K562 (cell line): ENCODE measurements around the gene OSM. TPM values are rescaled to one million over a fixed set of nuclear protein-coding genes. Genes with fewer than 3 reads are reported as not detected.

Source experiments
- ATAC-seq: fragments of 200-7000 bp; cut with Tn5 transposase; 3 replicates; pipeline ENCODE4 v1.9.1; 2020; ENCODE audit warnings: moderate library complexity
- BruUV-seq: library from RNA; stranded (reverse); fragments of 400-500 nt; replicated peaks from 2 replicates; lab custom pipeline; 2021; lab: Mats Ljungman, UMichigan
- CTCF ChIA-PET: fragments of 300-600 bp; formaldehyde crosslinking; extraction: SDS; loops from one replicate; lab custom pipeline; 2021; ENCODE audit warnings: low intra/inter-chr PET ratio; lab: Yijun Ruan, JAX
- POLR2A ChIA-PET: fragments of 300-600, 350-650 bp; sonication (Branson Sonifier 250); formaldehyde crosslinking; extraction: SDS; loops from one replicate; lab custom pipeline; 2021; ENCODE audit warnings: antibody characterized with exemption, inconsistent platforms; lab: Yijun Ruan, JAX
- DNase-seq, 4 experiments: peaks; one replicate each; pipeline versions ENCODE4 v3.0.0 to v3.0.0-alpha.2; 2011 to 2018; ENCODE audit warnings: low spot score in 3 of 4, mixed read lengths in 3 of 4; ENCODE audit errors: extremely low read depth in 1 of 4
- FAIRE-seq: peaks from 2 replicates; lab custom pipeline; 2011; peaks lifted over from hg19 to GRCh38; lab: Jason Lieb, UNC
- H2AFZ ChIP-seq: 2 replicates; pipeline ENCODE4 v1.6.0; 2011; ENCODE audit warnings: low read depth, low read length, control low read depth, inconsistent platforms
- H3K27ac ChIP-seq: fragments of 200-600 bp; 3 replicates; pipeline ENCODE4 v1.8.0; 2011; ENCODE audit warnings: low read depth, mild to moderate bottlenecking, control low read depth, inconsistent platforms, low read length, moderate library complexity, mixed read lengths; ENCODE audit errors: extremely low read depth
- H3K27me3 ChIP-seq, 2 experiments: fragments of 300-600 bp in 1 of 2; 2 replicates in 1 of 2; 3 replicates in 1 of 2; pipeline versions ENCODE4 v1.6.0 to v1.8.0; 2011; ENCODE audit warnings: inconsistent platforms in 2 of 2, low read length in 2 of 2, mild to moderate bottlenecking in 1 of 2, mixed read lengths in 1 of 2, moderate library complexity in 1 of 2; ENCODE audit not compliant: control insufficient read depth in 2 of 2, insufficient read depth in 2 of 2
- H3K36me3 ChIP-seq: fragments of 300-600 bp; 3 replicates; pipeline ENCODE4 v1.8.0; 2011; ENCODE audit warnings: mild to moderate bottlenecking, low read length, inconsistent platforms; ENCODE audit not compliant: control insufficient read depth, insufficient read depth
- H3K4me1 ChIP-seq, 2 experiments: fragments of 200-600 bp in 1 of 2; replicated peaks in 1 of 2; 2 replicates in 1 of 2; 3 replicates in 1 of 2; pipeline versions ENCODE4 v1.5.1 to v1.8.0; 2011; ENCODE audit warnings: inconsistent platforms in 2 of 2, low read length in 2 of 2, mild to moderate bottlenecking in 1 of 2, mixed read lengths in 1 of 2, moderate library complexity in 1 of 2; ENCODE audit not compliant: control insufficient read depth in 2 of 2, insufficient read depth in 2 of 2
- H3K4me2 ChIP-seq: 2 replicates; pipeline ENCODE4 v1.6.1; 2011; ENCODE audit warnings: low read length, control low read depth, inconsistent platforms, mixed read lengths; ENCODE audit not compliant: insufficient read depth
- H3K4me3 ChIP-seq: fragments of 200-600 bp; sonication (generic), shearing (Covaris generic); 2 replicates; pipeline ENCODE4 v1.5.1; 2016; ENCODE audit warnings: control low read depth, inconsistent platforms
- H3K79me2 ChIP-seq: fragments of 200-600 bp; 3 replicates; pipeline ENCODE4 v1.8.0; 2011; ENCODE audit warnings: low read length, inconsistent platforms; ENCODE audit not compliant: control insufficient read depth, insufficient read depth
- H3K9ac ChIP-seq, 2 experiments: 2 replicates each; pipeline versions ENCODE4 v1.6.0 to v1.6.1; 2011; ENCODE audit warnings: low read depth in 2 of 2, low read length in 2 of 2, control low read depth in 1 of 2, inconsistent platforms in 1 of 2, mild to moderate bottlenecking in 1 of 2, mixed read lengths in 1 of 2; ENCODE audit not compliant: insufficient read depth in 1 of 2
- H3K9me1 ChIP-seq: one replicate; pipeline ENCODE4 v1.6.0; 2011; ENCODE audit warnings: inconsistent platforms, mild to moderate bottlenecking, low read length, moderate library complexity; ENCODE audit not compliant: control insufficient read depth, insufficient read depth
- H3K9me3 ChIP-seq: replicated peaks from 2 replicates; pipeline ENCODE4 v1.5.1; 2011; ENCODE audit warnings: low read depth, low read length, inconsistent platforms; ENCODE audit not compliant: control insufficient read depth, insufficient read depth
- H4K20me1 ChIP-seq: replicated peaks from 2 replicates; pipeline ENCODE4 v1.6.1; 2011; ENCODE audit warnings: low read length, inconsistent platforms, mixed read lengths; ENCODE audit not compliant: control insufficient read depth, insufficient read depth
- BCL6 ChIP-seq: fragments of 250-450 bp; sonication (Bioruptor Pico); IDR thresholded peaks from 2 replicates; pipeline ENCODE4 v1.4.0; 2020
- E2F1 ChIP-seq: sonication (generic); formaldehyde crosslinking; IDR thresholded peaks from 2 replicates; pipeline ENCODE4 v1.8.1; 2023; ENCODE audit warnings: mild to moderate bottlenecking, missing genetic modification reagents, moderate library complexity
- FIP1L1 ChIP-seq: fragments of 200-400 bp; formaldehyde crosslinking; IDR thresholded peaks from 2 replicates; pipeline ENCODE4 v1.6.1; 2018; ENCODE audit warnings: mild to moderate bottlenecking, low read depth, low read length; ENCODE audit not compliant: poor library complexity, severe bottlenecking
- GTF2B ChIP-seq: IDR thresholded peaks from 2 replicates; pipeline ENCODE4 v1.6.1; 2011; ENCODE audit not compliant: insufficient read length; ENCODE audit errors: extremely low read depth
- HMG20A ChIP-seq: fragments of 450-650 bp; formaldehyde crosslinking; conservative IDR thresholded peaks from 2 replicates; pipeline ENCODE4 v1.4.0; 2020; ENCODE audit warnings: mild to moderate bottlenecking, mixed read lengths
- NCOA6 ChIP-seq: fragments of 450-650 bp; IDR thresholded peaks from 2 replicates; pipeline ENCODE4 v1.6.1; 2017; ENCODE audit warnings: mild to moderate bottlenecking
- SMAD2 ChIP-seq: fragments of 150-350 bp; IDR thresholded peaks from 2 replicates; pipeline ENCODE4 v1.6.1; 2014; ENCODE audit warnings: low read depth, mild to moderate bottlenecking, low read length
- ZNF280A ChIP-seq: fragments of 450-650 bp; IDR thresholded peaks from 2 replicates; pipeline ENCODE4 v1.6.1; 2018; ENCODE audit warnings: mild to moderate bottlenecking, low read depth; ENCODE audit not compliant: partially characterized antibody
- WGBS: fragments of 100-300 bp; shearing (Covaris generic); methylation state at CpG from one replicate; pipeline ENCODE4 v1.1.6; 2016; ENCODE audit warnings: low coverage, mixed read lengths; ENCODE audit not compliant: insufficient coverage; ENCODE audit errors: missing lambda C conversion rate; 5-methylcytosine and 5-hydroxymethylcytosine counted together
- in situ Hi-C: fragments of 300-500 bp; cut with MboI; formaldehyde crosslinking; loops from 4 replicates; pipeline ENCODE4 v1.15.0; 2018; ENCODE audit warnings: inconsistent platforms, mixed read lengths
- intact Hi-C: fragments of 100-400 bp; cut with micrococcal nuclease; formaldehyde crosslinking; loops from 2 replicates; pipeline ENCODE4 v1.14.2; 2022
- polyA plus RNA-seq, 8 experiments: library from polyadenylated mRNA; depleted of rRNA in 4 of 8; stranded (reverse) in 5 of 8; unstranded in 3 of 8; fragments of >200 nt; fragmentation: Nextera tagmentation in 2 of 8; fragmentation: Illumina TruSeq in 1 of 8; extraction: Ambion mirVana in 2 of 8; extraction: Trizol in 1 of 8; gene quantifications; 2 replicates each; pipeline versions ENCODE4 v1.2.1 to v1.2.3, GENCODE V29; 2011 to 2014; ENCODE audit warnings: inconsistent platforms in 1 of 8, missing spikeins in 1 of 8
- total RNA-seq, 7 experiments: library from RNA; depleted of rRNA in 6 of 7; stranded (reverse); fragments of >200 nt in 6 of 7; fragmentation: Illumina TruSeq in 2 of 7; extraction: Trizol in 2 of 7; gene quantifications; 2 replicates each; pipeline versions ENCODE4 v1.2.1 to v1.2.3, GENCODE V29; 2011 to 2021; ENCODE audit warnings: low replicate concordance in 1 of 7

OSM gene
- total and polyA plus RNA-seq, 9 of the 15 experiments (the other 6 are each of a cell fraction or from before 2014, with no cell fraction given), result 0.22 TPM; not detected in 8

- Histone ChIP-seq H2AFZ (no peak overlapping the region), H3K4me3 (no peak overlapping the region), H3K4me2 (no peak overlapping the region), H3K36me3 (peaks cover 18% of the 10 kb centered on the region; the same call in 1 of the 3 replicates), H3K4me1 (0 out of 5 replicates have a peak, but pooled peaks cover 0 to 2% of the 10 kb centered on the region in 2 experiments), H3K79me2 (no peaks in the 10 kb centered on the region), H3K9ac (no peak overlapping the region), H3K27ac (no peak overlapping the region), H4K20me1 (no peaks in the 10 kb centered on the region), H3K27me3 (no peaks in the 10 kb centered on the region), H3K9me1 (no peaks in the 10 kb centered on the region), H3K9me3 (no peaks in the 10 kb centered on the region)
- 62% methylated on average over 4 of the region's 4 CpGs for WGBS
- intact Hi-C loops (no loop called here), in situ Hi-C loops (no loop called here)
- DNase-seq, result no peak
- no peak for ATAC-seq
- CTCF ChIA-PET, result no interaction called here
- POLR2A ChIA-PET, result interaction anchor here (1.0 to 1.2 kb wide), 2 partner anchors 14 to 15 kb away, joined by 3 to 4 read pairs; no protein-coding TSS in a partner anchor
- TF ChIP-seq FIP1L1, result no peak
- no peak for TF ChIP-seq GTF2B
- TF ChIP-seq ZNF280A, result no peak
- TF ChIP-seq SMAD2, result no peak
- TF ChIP-seq E2F1 (CRISPR knock-in tag), result no peak
- no peak for TF ChIP-seq HMG20A (CRISPR knock-in tag)
- no peak for TF ChIP-seq NCOA6
- no peak for TF ChIP-seq BCL6 (CRISPR knock-in tag)
- no peak for FAIRE-seq
- BruUV-seq, result no TSS peak
These were observed 29.7 kb upstream of the OSM start for GRCh38 chr22:30296324-30296723.
